OCI-LY1 (cell line): ENCODE measurements around the gene CA5A.
"Not testable (repeated sequence)": the region's sequence is repeated elsewhere in the genome, so short reads cannot be mapped to it uniquely, and the experiment has no call there.

Experiments
- H2AFZ ChIP-seq: fragments of 200-600 bp; sonication (generic), shearing (Covaris generic); 2 replicates; pipeline ENCODE4 v1.6.0; 2014; ENCODE audit warnings: antibody characterized with exemption, mild to moderate bottlenecking, low read length
- H3F3A ChIP-seq: fragments of 200-600 bp; sonication (generic), shearing (Covaris generic); 2 replicates; pipeline ENCODE4 v1.6.0; 2014; ENCODE audit warnings: mild to moderate bottlenecking, antibody characterized with exemption, low read length, moderate library complexity; ENCODE audit not compliant: insufficient read depth
- H3K27ac ChIP-seq: fragments of 200-600 bp; sonication (generic); 2 replicates; pipeline ENCODE4 v1.5.1; 2014; ENCODE audit warnings: low read length, mixed run types, mild to moderate bottlenecking, low read depth; ENCODE audit not compliant: poor library complexity, severe bottlenecking
- H3K27me3 ChIP-seq: fragments of 200-600 bp; sonication (generic); 2 replicates; pipeline ENCODE4 v1.6.0; 2014; ENCODE audit warnings: antibody characterized with exemption, mild to moderate bottlenecking, low read length, moderate library complexity; ENCODE audit not compliant: insufficient read depth
- H3K36me3 ChIP-seq: fragments of 200-600 bp; sonication (generic); 2 replicates; pipeline ENCODE4 v1.6.1; 2014; ENCODE audit warnings: mild to moderate bottlenecking, antibody characterized with exemption, low read length, moderate library complexity, mixed read lengths; ENCODE audit not compliant: insufficient read depth
- H3K4me1 ChIP-seq: fragments of 200-600 bp; sonication (generic); 2 replicates; pipeline ENCODE4 v1.5.1; 2014; ENCODE audit warnings: mild to moderate bottlenecking, low read length, moderate library complexity; ENCODE audit not compliant: insufficient read depth, severe bottlenecking
- H3K4me2 ChIP-seq: fragments of 200-600 bp; sonication (generic), shearing (Covaris generic); 2 replicates; pipeline ENCODE4 v1.6.1; 2014; ENCODE audit warnings: low read length
- H3K4me3 ChIP-seq: fragments of 200-600 bp; sonication (generic); 2 replicates; pipeline ENCODE4 v1.5.1; 2014; ENCODE audit warnings: low read length, low read depth, mild to moderate bottlenecking, mixed read lengths; ENCODE audit not compliant: poor library complexity, severe bottlenecking
- H3K79me2 ChIP-seq: fragments of 200-600 bp; shearing (Covaris generic); 2 replicates; pipeline ENCODE4 v1.6.1; 2016; ENCODE audit warnings: mixed run types, low read length, mixed read lengths; ENCODE audit not compliant: insufficient read depth
- H3K9ac ChIP-seq: fragments of 200-600 bp; sonication (generic), shearing (Covaris generic); 2 replicates; pipeline ENCODE4 v1.6.1; 2014; ENCODE audit warnings: mild to moderate bottlenecking, low read length, mixed read lengths
- H3K9me2 ChIP-seq: fragments of 200-600 bp; sonication (generic), shearing (Covaris generic); 2 replicates; pipeline ENCODE4 v1.6.1; 2014; ENCODE audit warnings: low read depth, mild to moderate bottlenecking, low read length, mixed read lengths
- H3K9me3 ChIP-seq: fragments of 200-600 bp; shearing (Covaris generic); 2 replicates; pipeline ENCODE4 v1.6.1; 2014; ENCODE audit warnings: low read length, mixed read lengths
- H4K20me1 ChIP-seq: fragments of 200-600 bp; sonication (generic), shearing (Covaris generic); 2 replicates; pipeline ENCODE4 v1.6.0; 2016; ENCODE audit warnings: mild to moderate bottlenecking, low read length; ENCODE audit not compliant: insufficient read depth
- EZH2 ChIP-seq: fragments of 200-600 bp; sonication (generic), shearing (Covaris generic); IDR thresholded peaks from 2 replicates; pipeline ENCODE4 v1.8.0; 2017; ENCODE audit warnings: borderline replicate concordance, mixed run types, mild to moderate bottlenecking, antibody characterized with exemption, low read length, moderate library complexity, mixed read lengths
- TF ChIP-seq, protein P1 (sequence below): fragments of 200-600 bp; sonication (generic), shearing (Covaris generic); IDR thresholded peaks from 2 replicates; pipeline ENCODE4 v1.5.1; 2017; ENCODE audit warnings: mild to moderate bottlenecking, antibody characterized with exemption, low read length, moderate library complexity, mixed read lengths

Gene CA5A

DNA sequence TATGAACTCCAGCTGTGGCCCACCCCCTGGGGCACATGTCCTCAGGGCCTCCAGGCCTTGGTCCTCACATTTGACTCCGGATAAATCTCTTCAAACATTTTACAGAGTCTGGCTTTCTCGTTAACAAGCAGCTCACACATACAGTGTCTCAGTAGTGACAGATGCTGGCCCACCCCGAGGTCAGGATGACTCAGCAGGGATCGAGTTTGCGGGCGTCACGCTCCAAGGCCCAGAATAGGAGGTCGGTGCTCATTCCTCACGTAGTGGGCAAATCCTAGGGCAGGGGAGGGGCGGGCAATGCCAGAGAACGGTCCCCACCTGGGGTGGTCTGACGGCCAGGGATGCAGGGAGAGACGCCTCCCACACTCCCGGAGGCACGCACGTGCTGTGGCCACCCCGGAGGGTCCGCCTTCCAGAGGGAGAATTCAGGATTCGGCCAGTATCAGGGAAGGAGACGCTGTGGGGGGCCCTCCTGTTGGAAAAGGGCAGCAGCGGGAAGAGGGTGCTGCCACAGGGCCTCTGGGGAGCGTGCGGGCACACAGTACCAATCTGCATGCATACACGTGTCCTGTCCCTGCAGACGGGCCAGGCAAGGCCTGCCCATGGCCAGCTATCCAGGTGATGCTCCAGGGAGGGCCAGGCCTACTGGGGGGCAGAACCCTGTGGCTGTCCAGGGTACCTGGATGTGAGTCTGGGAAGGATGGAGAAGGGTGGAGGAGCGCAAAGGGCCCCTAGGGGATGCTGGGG lies 75.6 kb downstream of the CA5A start:
- Histone ChIP-seq H3K27ac (peak overlapping the region; percentile 69), H3K9me2 (no peaks in the 10 kb centered on the region), H3F3A (no peaks in the 10 kb centered on the region; the same call in 1 of the 2 replicates), H3K4me3 (peak overlapping the region; percentile 28), H3K79me2 (peaks cover 47% of the 10 kb centered on the region), H3K4me2 (peak overlapping the region; percentile 58), H3K27me3 (no peaks in the 10 kb centered on the region), H3K9ac (peak overlapping the region; percentile 30; the same call in 1 of the 2 replicates), H2AFZ (no peak overlapping the region), H3K4me1 (peaks cover 96% of the 10 kb centered on the region), H3K36me3 (peaks cover 63% of the 10 kb centered on the region), H3K9me3 (no peaks in the 10 kb centered on the region), H4K20me1 (no peaks in the 10 kb centered on the region)
- TF ChIP-seq, protein P1, sequence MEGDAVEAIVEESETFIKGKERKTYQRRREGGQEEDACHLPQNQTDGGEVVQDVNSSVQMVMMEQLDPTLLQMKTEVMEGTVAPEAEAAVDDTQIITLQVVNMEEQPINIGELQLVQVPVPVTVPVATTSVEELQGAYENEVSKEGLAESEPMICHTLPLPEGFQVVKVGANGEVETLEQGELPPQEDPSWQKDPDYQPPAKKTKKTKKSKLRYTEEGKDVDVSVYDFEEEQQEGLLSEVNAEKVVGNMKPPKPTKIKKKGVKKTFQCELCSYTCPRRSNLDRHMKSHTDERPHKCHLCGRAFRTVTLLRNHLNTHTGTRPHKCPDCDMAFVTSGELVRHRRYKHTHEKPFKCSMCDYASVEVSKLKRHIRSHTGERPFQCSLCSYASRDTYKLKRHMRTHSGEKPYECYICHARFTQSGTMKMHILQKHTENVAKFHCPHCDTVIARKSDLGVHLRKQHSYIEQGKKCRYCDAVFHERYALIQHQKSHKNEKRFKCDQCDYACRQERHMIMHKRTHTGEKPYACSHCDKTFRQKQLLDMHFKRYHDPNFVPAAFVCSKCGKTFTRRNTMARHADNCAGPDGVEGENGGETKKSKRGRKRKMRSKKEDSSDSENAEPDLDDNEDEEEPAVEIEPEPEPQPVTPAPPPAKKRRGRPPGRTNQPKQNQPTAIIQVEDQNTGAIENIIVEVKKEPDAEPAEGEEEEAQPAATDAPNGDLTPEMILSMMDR, result no peak
- no peak for TF ChIP-seq EZH2

DNA sequence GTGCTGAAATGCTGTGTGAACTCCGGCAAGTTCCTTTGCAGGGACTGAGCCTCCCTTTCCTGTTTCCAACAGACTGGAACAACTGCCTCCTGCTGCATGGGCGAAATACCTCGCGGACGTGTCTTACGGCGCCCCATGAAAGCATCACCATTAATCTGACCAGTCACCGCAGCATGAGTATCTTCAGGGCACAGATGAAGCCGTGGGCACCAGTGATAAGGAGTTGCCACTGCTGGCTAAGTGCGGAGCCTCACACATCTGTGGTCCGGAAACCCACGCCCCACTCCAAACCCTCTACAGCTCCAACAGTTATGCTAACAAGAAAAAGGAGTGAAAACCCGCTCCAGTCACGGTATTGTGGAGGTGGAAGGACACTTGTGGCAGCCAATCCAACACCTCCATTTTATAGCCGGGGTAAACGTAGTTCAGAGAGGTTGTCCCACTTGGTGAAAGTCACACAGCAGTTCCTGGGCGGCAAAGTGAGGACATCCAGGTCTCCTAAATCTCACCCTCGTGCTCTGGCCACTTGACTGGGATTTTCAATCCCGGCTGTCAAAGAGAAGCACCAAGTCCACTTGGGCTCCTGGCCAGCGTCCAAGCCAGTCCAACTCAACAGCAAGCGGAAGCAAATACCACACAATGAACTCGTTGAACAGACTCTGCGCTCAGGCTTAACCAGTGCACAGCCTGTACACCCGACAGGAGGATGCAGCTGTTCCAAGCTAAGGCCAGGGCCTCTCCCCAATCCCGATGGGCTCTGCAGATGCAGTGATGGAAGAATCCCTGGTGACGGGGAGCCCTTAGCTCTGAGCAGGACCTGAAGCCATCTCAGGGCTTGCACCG lies 78.0 kb downstream of the CA5A start:
- not testable (repeated sequence) for H3K9me2 ChIP-seq, H4K20me1 ChIP-seq, H3K27me3 ChIP-seq, H3K9me3 ChIP-seq, H2AFZ ChIP-seq, H3F3A ChIP-seq
- Histone ChIP-seq H3K79me2 (peaks cover 27% of the 10 kb centered on the region), H3K9ac (peak overlapping the region; percentile 6; the same call in 1 of the 2 replicates), H3K4me1 (peaks cover 99% of the 10 kb centered on the region), H3K36me3 (peaks cover 59% of the 10 kb centered on the region), H3K4me2 (peak overlapping the region; percentile 74), H3K27ac (peak overlapping the region; percentile 93), H3K4me3 (peak overlapping the region; percentile 18)

DNA sequence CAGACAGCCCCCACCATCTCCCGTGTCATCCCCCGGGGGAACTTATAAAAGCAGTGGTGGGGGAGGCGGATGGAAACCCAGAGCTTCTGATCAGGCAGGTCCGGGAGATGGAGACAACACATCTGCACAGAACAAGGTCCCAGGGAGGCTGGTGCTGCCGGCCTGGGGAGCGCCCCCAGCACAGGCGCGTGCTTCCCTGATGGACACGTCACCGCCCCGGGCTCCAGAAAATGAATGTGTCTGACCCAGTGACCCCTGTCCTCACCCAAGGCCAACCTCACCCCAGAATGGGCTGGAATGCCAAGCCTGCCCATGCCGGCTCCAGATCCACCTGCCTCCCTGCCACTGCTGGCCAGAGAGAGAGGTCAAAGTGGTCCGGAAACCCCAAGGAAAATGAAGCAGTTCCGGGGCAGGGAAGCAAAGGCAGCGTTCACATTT lies 79.5 kb downstream of the CA5A start:
- peaks cover 99% of the 10 kb centered on the region for H3K4me1 ChIP-seq
- TF ChIP-seq EZH2, result no peak
- TF ChIP-seq, protein P1, result no peak
- H2AFZ ChIP-seq, result no peak overlapping the region
- H3K27ac ChIP-seq, result peak overlapping the region; percentile 93
- H3F3A ChIP-seq, result no peaks in the 10 kb centered on the region; the same call in 1 of the 2 replicates
- peak overlapping the region; percentile 53 for H3K4me3 ChIP-seq
- no peaks in the 10 kb centered on the region for H3K9me3 ChIP-seq
- H3K9me2 ChIP-seq, result no peaks in the 10 kb centered on the region
- peaks cover 59% of the 10 kb centered on the region for H3K36me3 ChIP-seq
- peak overlapping the region; percentile 74 for H3K4me2 ChIP-seq
- peaks cover 18% of the 10 kb centered on the region for H3K79me2 ChIP-seq
- H3K9ac ChIP-seq, result peak overlapping the region; percentile 50
- H4K20me1 ChIP-seq, result no peaks in the 10 kb centered on the region
- no peaks in the 10 kb centered on the region for H3K27me3 ChIP-seq
